Gastroesophageal sphincter (tissue), 4 donors: Measurements from ENCODE around the gene IL17B. TPM values are rescaled to one million over a fixed set of nuclear protein-coding genes. Genes with fewer than 3 reads are reported as not detected.
A peak's percentile ranks its signal among the peaks of the same experiment; 100 is the strongest.

Experiments used
- ATAC-seq: fragments of 150-250 bp; one replicate; pipeline ENCODE4 v1.9.1; 2016; ENCODE audit warnings: mild to moderate bottlenecking, moderate library complexity
- H3K27ac ChIP-seq, 4 donors: fragments of 200-600 bp; sonication (generic) in 3 of 4; 1 replicate in 3 of 4; 2 replicates in 1 of 4; pipeline ENCODE4 v1.5.1; 2016 to 2019
- H3K27me3 ChIP-seq: fragments of 200-600 bp; sonication (generic); one replicate; pipeline ENCODE4 v1.5.1; 2019
- H3K36me3 ChIP-seq, 2 donors: fragments of 200-600 bp; sonication (generic); one replicate each; pipeline ENCODE4 v1.5.1; 2019; ENCODE audit warnings: control low read depth in 1 of 2
- H3K4me1 ChIP-seq, 3 donors: fragments of 200-600 bp; sonication (generic); 1 replicate in 2 of 3; 2 replicates in 1 of 3; pipeline ENCODE4 v1.5.1; 2016 to 2019; ENCODE audit warnings: control low read depth in 2 of 3
- H3K4me3 ChIP-seq, 2 donors: fragments of 200-600 bp; sonication (generic); one replicate each; pipeline ENCODE4 v1.5.1; 2019; ENCODE audit warnings: mild to moderate bottlenecking in 1 of 2, moderate library complexity in 1 of 2
- H3K9me3 ChIP-seq, 3 donors: fragments of 200-600 bp; sonication (generic); one replicate each; pipeline ENCODE4 v1.5.1; 2017 to 2019; ENCODE audit warnings: control low read depth in 2 of 3
- EP300 ChIP-seq: sonication (generic); formaldehyde crosslinking; IDR thresholded peaks from one replicate; pipeline ENCODE4 v1.6.1; 2017; ENCODE audit warnings: antibody characterized with exemption, mild to moderate bottlenecking
- POLR2A ChIP-seq, 2 donors: fragments of 450-650 bp; IDR thresholded peaks; one replicate each; pipeline ENCODE4 v1.6.1; 2017; ENCODE audit warnings: antibody characterized with exemption in 2 of 2, mild to moderate bottlenecking in 2 of 2, moderate library complexity in 1 of 2
- POLR2AphosphoS5 ChIP-seq: sonication (generic); formaldehyde crosslinking; IDR thresholded peaks from one replicate; pipeline ENCODE4 v1.6.1; 2017; ENCODE audit warnings: antibody characterized with exemption
- WGBS, 2 donors: methylation state at CpG; one replicate each; pipeline ENCODE4 v1.1.5; 2018; ENCODE audit warnings: low coverage in 1 of 2; 5-methylcytosine and 5-hydroxymethylcytosine counted together
- total RNA-seq, 4 donors: library from RNA; depleted of rRNA; stranded (reverse); fragments of >200 nt; gene quantifications; one replicate each; pipeline ENCODE4 v1.1.0, GENCODE V29; 2016
- TF ChIP-seq, protein P1 (sequence below), 4 experiments: fragments of 200-600 bp in 2 of 4; fragments of 450-650 bp in 2 of 4; sonication (generic) in 1 of 4; IDR thresholded peaks; one replicate each; pipeline ENCODE4 v1.5.1; 2017 to 2019; ENCODE audit warnings: antibody characterized with exemption in 4 of 4, mild to moderate bottlenecking in 2 of 4, moderate library complexity in 2 of 4

The IL17B gene
- total RNA-seq, 4 donors from 2014 or later, result 2.3 to 7.2 (median 4.0) TPM

DNA sequence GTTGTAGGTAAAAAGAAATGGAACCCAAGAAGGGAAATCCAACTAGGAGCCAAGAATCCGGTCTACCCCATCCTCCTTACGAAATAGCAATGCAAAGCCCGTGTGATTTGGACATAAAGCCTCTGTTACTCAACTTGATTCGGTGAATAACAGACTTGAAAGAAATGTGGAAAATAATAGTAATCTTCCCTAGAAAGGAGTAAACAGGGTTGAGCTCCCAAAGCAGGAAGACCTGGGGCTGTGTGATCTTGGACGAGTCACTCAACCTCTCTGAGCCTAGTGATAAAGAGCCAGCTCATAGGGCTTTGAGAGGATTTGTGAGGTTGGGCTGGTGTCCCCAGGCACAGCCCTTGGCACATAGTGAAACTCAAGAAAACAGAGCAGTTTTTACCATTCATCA lies 42.7 kb upstream of the IL17B start:
- no peaks in the 10 kb centered on the region for H3K27me3 ChIP-seq
- 10 to 35% methylated on average over 5 of the region's 5 CpGs for WGBS, 2 donors
- peak overlapping the region in 1 of 2 donors; percentile 20 for H3K4me3 ChIP-seq
- H3K36me3 ChIP-seq, result peaks cover 3 to 100% of the 10 kb centered on the region in 2 donors
- TF ChIP-seq, protein P1, sequence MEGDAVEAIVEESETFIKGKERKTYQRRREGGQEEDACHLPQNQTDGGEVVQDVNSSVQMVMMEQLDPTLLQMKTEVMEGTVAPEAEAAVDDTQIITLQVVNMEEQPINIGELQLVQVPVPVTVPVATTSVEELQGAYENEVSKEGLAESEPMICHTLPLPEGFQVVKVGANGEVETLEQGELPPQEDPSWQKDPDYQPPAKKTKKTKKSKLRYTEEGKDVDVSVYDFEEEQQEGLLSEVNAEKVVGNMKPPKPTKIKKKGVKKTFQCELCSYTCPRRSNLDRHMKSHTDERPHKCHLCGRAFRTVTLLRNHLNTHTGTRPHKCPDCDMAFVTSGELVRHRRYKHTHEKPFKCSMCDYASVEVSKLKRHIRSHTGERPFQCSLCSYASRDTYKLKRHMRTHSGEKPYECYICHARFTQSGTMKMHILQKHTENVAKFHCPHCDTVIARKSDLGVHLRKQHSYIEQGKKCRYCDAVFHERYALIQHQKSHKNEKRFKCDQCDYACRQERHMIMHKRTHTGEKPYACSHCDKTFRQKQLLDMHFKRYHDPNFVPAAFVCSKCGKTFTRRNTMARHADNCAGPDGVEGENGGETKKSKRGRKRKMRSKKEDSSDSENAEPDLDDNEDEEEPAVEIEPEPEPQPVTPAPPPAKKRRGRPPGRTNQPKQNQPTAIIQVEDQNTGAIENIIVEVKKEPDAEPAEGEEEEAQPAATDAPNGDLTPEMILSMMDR (IDR thresholded peaks at IDR 0.05), result no peak
- TF ChIP-seq EP300, result no peak
- peak; percentile 61 for TF ChIP-seq POLR2AphosphoS5
- H3K9me3 ChIP-seq, result no peaks in the 10 kb centered on the region
- H3K4me1 ChIP-seq, result peaks cover 0 to 99% (median 58%) of the 10 kb centered on the region in 3 donors
- ATAC-seq, result no peak
- peak overlapping the region; percentile 93 to 100 (median 95) for H3K27ac ChIP-seq

DNA sequence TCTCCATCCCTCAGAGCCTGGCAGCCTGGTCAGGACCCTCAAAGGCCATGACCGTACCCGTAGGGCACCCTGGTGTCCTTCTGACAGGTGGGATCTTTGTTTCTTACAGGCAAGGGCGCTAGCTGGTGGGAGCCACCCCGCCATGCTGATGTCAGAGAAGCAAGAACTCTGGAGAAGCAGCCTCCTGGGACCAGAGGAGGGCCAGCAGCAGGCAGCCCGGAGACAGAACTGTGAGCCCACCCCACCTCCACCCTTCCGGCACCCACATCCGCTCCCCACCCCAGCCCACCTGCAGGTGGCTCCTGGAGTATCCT lies 42.2 kb upstream of the IL17B start:
- H3K4me3 ChIP-seq, result peak overlapping the region in 1 of 2 donors; percentile 20
- TF ChIP-seq, protein P1 (IDR thresholded peaks at IDR 0.05), result no peak
- TF ChIP-seq POLR2AphosphoS5 (no peak), EP300 (no peak), POLR2A (IDR thresholded peaks at IDR 0.05) (peak in 1 of 2 donors; percentile 27)
- H3K36me3 ChIP-seq, result peaks cover 3 to 100% of the 10 kb centered on the region in 2 donors
- no peaks in the 10 kb centered on the region for H3K9me3 ChIP-seq
- H3K27me3 ChIP-seq, result no peaks in the 10 kb centered on the region
- ATAC-seq, result no peak
- H3K4me1 ChIP-seq, result peaks cover 0 to 100% (median 58%) of the 10 kb centered on the region in 3 donors
- peak overlapping the region; percentile 93 to 100 (median 95) for H3K27ac ChIP-seq
- WGBS, 2 donors, result 66% methylated on average over 4 of the region's 7 CpGs; no CpG with 5 or more reads in 1 of the 2 donors

DNA sequence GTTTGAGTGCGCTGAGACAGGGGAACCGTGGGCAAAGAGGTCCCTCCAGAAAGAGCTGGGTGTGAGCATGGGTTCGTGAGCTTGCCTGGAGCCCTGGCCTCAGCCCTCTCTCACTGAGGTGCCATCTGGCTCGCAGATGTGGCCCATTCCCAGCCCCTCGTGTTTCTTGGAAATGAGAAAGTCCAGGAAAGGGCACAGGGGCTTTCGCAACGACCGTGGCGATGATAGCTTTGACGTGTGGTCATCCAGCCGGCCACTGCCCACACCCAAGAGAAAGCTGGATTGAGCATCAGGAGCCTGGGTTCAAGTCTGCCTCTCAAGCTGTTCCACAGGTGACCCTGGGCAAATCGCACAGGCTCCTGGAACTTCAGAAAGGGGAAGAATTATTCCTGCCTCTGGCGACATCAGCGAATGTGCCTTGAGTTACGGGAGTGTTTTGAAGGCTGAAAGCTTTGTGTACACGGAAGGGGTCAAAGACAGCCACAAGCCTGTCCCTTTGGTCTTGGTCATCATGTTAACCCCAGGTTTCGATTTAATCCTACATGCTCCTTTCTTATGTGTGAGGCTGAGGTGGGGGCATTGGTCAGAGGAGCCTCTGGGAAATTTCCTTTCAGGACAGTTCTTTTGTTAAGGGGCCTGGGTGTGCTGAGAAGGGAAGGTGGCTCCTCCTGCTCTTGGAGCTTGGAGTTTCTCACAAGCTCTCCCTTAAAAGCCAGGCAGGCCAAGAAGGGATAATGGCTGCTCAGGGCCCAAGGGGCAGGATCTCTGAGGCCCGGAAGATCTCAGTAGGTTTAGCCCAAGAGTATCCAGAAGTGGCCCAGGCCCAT lies 41.7 kb upstream of the IL17B start:
- peak; percentile 27 for ATAC-seq
- Histone ChIP-seq H3K27ac (peak overlapping the region; percentile 93 to 100 (median 95)), H3K9me3 (no peaks in the 10 kb centered on the region), H3K27me3 (no peaks in the 10 kb centered on the region), H3K4me3 (peak overlapping the region in 1 of 2 donors; percentile 74), H3K36me3 (peaks cover 3 to 100% of the 10 kb centered on the region in 2 donors), H3K4me1 (peaks cover 0 to 100% (median 63%) of the 10 kb centered on the region in 3 donors)
- TF ChIP-seq, protein P1 (IDR thresholded peaks at IDR 0.05), result no peak
- TF ChIP-seq EP300, result no peak
- peak; percentile 92 for TF ChIP-seq POLR2AphosphoS5
- WGBS, 2 donors, result 18% methylated on average over 9 of the region's 18 CpGs; no CpG with 5 or more reads in 1 of the 2 donors

DNA sequence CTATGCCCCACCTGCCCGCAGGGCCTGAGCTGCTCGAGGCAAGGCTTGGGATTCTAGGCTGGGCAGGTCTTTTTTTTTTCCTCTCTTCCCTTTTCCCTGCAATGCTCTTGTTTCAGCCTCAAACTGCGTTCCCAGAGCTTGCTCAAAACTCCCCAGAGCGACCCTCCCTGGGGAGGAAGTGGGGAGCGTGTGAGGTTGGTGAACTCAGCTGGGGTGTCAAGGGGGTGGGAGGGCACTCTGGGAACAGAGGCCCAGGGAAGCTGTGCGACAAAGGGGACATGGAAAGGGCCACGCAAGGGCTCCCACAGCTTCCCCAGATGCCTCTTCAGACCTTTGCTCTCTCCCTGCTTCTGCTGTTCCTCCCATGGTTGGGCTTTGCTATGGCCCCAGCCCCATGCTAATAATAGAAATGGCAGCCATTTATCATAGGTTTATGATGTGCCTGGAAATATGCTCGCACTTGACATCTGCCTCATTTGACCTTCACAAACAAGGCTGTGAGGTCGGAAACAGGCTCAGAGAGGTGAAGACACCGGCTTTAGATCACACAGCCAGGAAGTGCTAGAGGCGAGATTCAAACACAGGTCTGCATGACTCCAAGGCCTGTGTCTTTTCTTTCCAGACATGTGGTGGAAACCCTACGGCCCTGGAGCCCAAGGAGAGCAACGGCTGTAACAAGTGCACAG lies 40.9 kb upstream of the IL17B start:
- H3K4me1 ChIP-seq, result peaks cover 0 to 100% (median 71%) of the 10 kb centered on the region in 3 donors
- 19 to 20% methylated on average over 3 to 12 of the region's 13 CpGs for WGBS, 2 donors

More for the DNA sequence above, 40.9 kb upstream of the IL17B start:
- H3K4me3 ChIP-seq, result peak overlapping the region in 1 of 2 donors; percentile 74
- peaks cover 0 to 100% of the 10 kb centered on the region in 2 donors for H3K36me3 ChIP-seq
- peak; percentile 7 for ATAC-seq
- peak overlapping the region; percentile 93 to 100 (median 95) for H3K27ac ChIP-seq
- TF ChIP-seq POLR2A (IDR thresholded peaks at IDR 0.05), result peak; percentile 6 to 10
- peak; percentile 82 for TF ChIP-seq POLR2AphosphoS5
- no peak for TF ChIP-seq EP300
- TF ChIP-seq, protein P1 (IDR thresholded peaks at IDR 0.05), result peak in 1 of 4 experiments; percentile 6
- H3K9me3 ChIP-seq, result no peaks in the 10 kb centered on the region
- no peaks in the 10 kb centered on the region for H3K27me3 ChIP-seq
